ENCODE data around the gene IQGAP2.

GRCh38 chr5:76525956-76526355, 122.9 kb downstream of the IQGAP2 start:
- TF ChIP-seq ZNF510 (tag by site-specific recombination; IDR thresholded peaks at IDR 0.05; ENCODE audit: insufficient replicate concordance) = no peak
- no peak for TF ChIP-seq ZBTB1 (tag by site-specific recombination; IDR thresholded peaks at IDR 0.05)
- TF ChIP-seq, protein P1, sequence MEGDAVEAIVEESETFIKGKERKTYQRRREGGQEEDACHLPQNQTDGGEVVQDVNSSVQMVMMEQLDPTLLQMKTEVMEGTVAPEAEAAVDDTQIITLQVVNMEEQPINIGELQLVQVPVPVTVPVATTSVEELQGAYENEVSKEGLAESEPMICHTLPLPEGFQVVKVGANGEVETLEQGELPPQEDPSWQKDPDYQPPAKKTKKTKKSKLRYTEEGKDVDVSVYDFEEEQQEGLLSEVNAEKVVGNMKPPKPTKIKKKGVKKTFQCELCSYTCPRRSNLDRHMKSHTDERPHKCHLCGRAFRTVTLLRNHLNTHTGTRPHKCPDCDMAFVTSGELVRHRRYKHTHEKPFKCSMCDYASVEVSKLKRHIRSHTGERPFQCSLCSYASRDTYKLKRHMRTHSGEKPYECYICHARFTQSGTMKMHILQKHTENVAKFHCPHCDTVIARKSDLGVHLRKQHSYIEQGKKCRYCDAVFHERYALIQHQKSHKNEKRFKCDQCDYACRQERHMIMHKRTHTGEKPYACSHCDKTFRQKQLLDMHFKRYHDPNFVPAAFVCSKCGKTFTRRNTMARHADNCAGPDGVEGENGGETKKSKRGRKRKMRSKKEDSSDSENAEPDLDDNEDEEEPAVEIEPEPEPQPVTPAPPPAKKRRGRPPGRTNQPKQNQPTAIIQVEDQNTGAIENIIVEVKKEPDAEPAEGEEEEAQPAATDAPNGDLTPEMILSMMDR (tag by site-specific recombination; IDR thresholded peaks at IDR 0.05) = no peak
- TF ChIP-seq ZBTB20 (tag by site-specific recombination; IDR thresholded peaks at IDR 0.05) = no peak
- no peak for TF ChIP-seq YY1 (tag by site-specific recombination; IDR thresholded peaks at IDR 0.05)
- TF ChIP-seq ZFP3 (tag by site-specific recombination; IDR thresholded peaks at IDR 0.05; ENCODE audit: low read depth) = no peak
- no peak for TF ChIP-seq ZNF777 (tag by site-specific recombination; IDR thresholded peaks at IDR 0.05; ENCODE audit: borderline replicate concordance)
- TF ChIP-seq ZNF202 (tag by site-specific recombination; IDR thresholded peaks at IDR 0.05; ENCODE audit: borderline replicate concordance) = no peak
- no peak for TF ChIP-seq ZBTB48 (tag by site-specific recombination; IDR thresholded peaks at IDR 0.05)
- TF ChIP-seq ZNF274 (IDR thresholded peaks at IDR 0.05; ENCODE audit: low read length) = no peak
- no peak for TF ChIP-seq ZNF274 (tag by site-specific recombination; IDR thresholded peaks at IDR 0.05; ENCODE audit: borderline replicate concordance)
- no peak for TF ChIP-seq ZNF544 (tag by site-specific recombination; IDR thresholded peaks at IDR 0.05)

All from HEK293 (cell line).